Right renal pelvis (tissue), 4 donors: ENCODE results near the gene HACD4. TPM values are rescaled to one million over a fixed set of nuclear protein-coding genes. Genes with fewer than 3 reads are reported as not detected.
"Not testable (repeated sequence)": the region's sequence is repeated elsewhere in the genome, so short reads cannot be mapped to it uniquely, and the experiment has no call there.

Source experiments
- DNase-seq, 4 donors: peaks; one replicate each; pipeline ENCODE4 v3.0.0-alpha.2; 2013; ENCODE audit warnings: low read depth in 4 of 4, low spot score in 3 of 4, missing footprints in 1 of 4
- polyA plus RNA-seq, 4 donors: library from polyadenylated mRNA; unstranded; fragments of 120-200 nt; gene quantifications; one replicate each; pipeline ENCODE4 v1.2.1, GENCODE V29; 2013; ENCODE audit not compliant: insufficient read length in 4 of 4

HACD4 gene
- polyA plus RNA-seq, 4 donors, result 2.8 to 3.7 (median 3.4) TPM

DNA sequence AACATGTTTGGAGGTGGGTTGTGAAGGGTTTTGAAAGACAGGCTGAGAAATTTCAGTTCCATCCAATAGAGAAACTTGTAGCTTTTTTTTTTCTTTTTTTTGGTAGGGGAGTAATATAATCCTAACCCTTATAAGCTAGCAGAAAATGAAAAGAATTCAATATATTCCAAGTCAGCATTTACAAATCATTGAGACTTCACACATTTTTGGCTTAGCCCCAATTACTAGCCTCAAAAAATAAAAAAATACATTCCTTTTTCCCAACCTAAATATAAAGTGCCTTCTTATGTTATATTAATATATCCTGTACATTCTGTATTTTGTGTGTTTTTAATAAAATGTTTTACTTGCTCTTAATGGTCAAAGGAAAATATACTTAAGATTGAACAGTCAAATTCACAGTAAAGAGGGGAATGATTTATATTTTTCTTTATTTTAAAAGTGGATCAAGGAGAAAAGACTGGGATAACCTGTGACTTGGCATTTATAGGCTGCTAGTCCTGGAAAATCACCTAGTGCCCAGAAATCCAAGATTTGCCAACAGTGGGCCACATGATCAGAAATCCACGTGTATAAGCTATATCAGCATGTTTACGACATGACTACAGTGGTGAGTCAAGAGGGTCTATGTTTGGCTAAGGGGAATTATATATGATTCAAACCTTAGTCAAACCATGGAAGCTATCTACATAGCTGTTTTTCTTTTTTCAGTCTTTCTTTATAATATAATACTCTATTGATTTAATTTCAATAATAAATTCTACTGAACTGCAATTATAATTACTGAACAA, 14.5 kb downstream of the HACD4 start:
- no peak for DNase-seq

GRCh38 chr9:21015995-21016394, 15.4 kb downstream of the HACD4 start:
- DNase-seq, result no peak

DNA sequence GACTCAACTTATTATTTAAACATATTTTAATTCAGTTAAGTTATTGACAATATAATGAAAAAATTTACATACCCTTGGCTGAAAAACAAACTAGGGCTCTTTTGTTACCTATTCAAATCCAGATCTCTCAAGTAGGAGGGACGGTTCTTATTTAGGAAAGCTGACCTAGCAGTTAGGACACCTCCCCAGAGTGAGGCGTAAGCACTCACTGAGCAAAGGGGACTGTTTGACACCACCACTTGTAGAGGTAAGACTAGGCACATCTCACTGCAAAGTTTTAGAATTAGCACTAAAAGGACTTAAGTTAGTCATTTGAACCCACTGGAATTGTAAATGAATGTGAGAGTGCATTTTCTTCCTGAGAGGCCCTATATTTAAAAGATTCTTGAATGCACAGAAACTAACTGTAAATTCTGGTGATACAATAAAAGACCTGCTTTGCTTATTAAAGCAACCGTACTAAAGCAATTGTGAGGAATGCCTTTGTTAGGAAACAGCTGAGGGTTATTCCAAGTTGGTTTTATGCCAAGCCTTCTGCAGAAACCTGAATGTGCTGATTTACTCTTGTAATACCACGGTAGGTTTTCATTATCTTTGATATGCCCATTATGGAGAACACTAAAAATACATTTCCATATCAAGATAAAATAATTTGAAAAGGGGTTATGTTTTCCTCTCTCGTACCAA, 16.2 kb downstream of the HACD4 start:
- DNase-seq, result no peak

DNA sequence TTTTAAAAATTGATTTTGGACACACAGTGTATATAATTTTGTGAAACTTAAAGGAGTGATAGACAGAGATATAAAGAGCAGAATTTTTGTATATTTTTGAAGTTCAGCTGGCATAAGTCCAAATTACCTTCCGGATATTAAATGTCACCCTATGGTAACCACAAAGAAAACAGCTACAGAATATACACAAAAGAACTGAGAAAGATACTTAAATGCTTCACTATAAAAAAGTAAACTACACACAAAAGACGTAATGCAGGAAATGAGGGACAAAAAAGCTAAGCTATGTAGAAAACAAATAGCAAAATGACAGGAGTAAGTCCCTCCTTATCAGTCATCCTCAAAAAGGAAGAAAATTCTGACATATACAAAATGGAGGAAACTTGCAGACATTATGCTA, 29.4 kb downstream of the HACD4 start:
- no peak for DNase-seq

DNA sequence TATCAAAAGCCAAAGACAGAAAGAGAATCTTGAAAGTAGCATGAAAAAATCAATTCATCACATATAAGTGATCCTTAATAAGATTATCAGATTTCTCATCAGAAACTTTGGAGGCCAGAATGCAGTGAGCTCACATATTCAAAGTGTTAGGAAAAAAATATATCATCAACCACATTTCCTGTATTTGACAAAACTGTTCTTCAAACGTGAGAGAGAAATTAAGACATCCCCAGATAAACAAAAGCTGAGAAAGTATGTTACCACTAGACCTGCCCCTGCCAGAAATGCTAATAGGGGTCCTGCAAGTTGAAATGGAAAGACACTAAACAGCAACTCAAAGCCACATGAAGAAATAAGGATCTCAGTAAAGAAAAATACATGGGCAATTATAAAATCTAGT, 29.9 kb downstream of the HACD4 start:
- no peak for DNase-seq

DNA sequence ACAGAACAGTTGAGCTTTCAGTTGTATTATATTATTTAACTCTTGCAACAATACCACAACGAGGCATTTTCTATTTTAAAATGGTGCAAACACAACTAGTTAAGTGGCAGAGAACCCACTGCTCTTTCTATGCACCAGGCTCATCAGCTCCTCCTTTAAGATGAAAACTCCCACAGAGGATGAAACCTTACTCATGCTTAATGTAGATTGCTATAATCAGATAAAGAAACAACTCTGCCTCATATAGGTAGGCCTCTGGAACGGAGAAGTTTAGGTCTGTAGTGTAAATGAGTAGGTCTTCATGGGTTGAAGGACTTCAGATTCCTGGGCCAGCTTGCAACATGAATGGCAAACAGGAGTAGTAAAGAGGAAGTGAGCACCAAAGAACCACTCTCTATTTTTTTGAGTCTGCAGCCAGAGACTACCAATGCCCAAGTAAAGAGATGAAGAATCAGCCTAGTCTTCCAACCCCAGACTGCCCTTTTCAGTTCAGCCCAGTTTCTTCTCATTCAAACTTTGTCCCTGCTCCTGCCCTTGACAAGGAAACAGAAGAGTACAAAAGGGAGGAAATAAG, 33.9 kb downstream of the HACD4 start:
- no peak for DNase-seq

- DNase-seq, result no peak
Measured at GRCh38 chr9:20996809-20997208, 34.6 kb downstream of the HACD4 start.

DNA sequence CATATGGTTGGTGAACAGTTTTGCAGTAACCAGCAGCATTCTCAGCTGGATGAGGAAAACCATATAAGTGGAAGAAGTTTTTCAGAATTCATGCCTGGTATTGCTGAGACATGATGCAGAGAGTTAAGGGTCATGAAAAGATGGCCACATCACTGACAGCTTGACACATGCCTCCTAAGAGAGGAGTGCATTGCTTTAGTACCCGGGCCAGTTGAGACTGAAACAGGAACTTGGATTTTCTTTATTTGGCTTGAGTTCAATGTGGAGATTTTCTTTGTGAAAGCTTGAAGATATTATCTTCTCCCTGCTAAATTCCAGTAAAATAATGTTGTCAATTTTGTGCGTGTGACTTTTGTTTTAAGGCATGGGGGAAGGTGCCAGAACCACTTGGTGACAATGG, 35.8 kb downstream of the HACD4 start:
- DNase-seq, result no peak

GRCh38 chr9:20994486-20994885, 37.0 kb downstream of the HACD4 start:
- DNase-seq, result no peak

GRCh38 chr9:20990867-20991266, 40.6 kb downstream of the HACD4 start:
- no peak for DNase-seq

DNA sequence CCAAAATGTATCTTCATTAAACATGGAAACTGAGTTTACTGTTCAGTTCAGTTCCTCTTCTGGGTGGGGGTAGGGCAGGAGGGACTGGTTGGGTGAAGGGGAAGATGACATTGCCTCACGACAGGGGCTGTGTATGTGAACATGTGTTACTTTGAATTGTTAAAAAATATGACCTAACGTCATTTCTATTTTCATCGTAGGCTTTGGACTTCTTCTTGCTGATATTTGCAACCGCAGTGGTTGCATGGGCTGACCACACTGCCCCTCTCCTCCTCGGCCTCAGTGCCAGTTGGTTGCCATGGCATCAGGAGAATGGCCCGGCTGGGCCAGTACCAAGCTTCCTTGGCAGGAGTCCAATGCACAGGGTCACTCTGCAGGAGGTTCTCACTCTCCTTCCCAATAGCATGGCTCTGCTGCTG, 41.5 kb downstream of the HACD4 start:
- DNase-seq, result no peak

DNA sequence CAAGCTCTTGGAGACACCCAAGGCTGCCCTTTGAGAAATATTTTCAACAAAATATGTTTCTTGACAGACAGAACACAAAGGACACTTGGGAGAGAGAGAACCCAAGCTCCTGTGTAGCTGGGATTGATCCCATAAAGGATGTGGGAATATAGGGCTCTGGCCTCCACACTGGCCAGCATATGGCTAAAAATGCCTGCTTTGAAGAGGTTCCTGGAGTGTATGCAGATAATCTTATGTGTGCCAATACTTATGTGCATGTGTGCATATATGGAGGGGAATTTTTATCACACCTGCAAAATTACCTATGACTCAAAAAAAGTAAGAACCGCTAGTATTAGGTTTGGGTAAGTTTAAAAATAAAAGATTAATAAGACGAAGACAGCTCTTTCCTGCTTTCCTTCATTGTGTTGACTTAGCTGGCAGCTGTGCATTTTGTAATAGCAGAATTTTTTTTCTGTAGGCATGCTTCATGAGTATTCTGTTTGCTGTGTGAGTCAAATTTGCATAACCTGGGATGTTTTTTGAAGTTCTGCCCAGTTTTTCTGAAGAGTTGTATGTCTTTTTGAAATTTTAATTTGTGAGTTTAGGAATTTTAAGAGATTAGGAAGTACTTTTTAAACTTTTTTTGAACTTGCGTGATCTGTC, 42.6 kb downstream of the HACD4 start:
- DNase-seq, result no peak

GRCh38 chr9:20988061-20988460, 43.4 kb downstream of the HACD4 start:
- no peak for DNase-seq

DNA sequence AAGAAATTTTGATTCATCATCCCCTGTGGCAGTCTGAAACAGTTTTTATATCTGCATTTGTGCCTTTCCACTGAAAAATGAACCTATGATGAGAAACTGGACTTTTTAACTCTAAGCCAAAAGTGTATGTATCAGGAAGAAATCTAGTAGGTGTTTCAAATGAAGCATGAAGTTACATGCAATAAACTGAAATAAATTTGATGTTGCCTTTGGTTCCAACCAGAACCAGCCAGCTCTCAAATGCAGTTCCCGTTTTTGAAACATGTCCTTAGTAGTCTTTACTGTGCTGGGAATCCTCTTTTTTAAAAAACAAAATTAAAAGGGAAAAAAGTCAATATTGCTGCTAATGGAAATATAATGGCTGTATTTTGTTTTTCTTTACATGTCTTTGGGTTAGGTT, 43.9 kb downstream of the HACD4 start:
- DNase-seq, result no peak

DNA sequence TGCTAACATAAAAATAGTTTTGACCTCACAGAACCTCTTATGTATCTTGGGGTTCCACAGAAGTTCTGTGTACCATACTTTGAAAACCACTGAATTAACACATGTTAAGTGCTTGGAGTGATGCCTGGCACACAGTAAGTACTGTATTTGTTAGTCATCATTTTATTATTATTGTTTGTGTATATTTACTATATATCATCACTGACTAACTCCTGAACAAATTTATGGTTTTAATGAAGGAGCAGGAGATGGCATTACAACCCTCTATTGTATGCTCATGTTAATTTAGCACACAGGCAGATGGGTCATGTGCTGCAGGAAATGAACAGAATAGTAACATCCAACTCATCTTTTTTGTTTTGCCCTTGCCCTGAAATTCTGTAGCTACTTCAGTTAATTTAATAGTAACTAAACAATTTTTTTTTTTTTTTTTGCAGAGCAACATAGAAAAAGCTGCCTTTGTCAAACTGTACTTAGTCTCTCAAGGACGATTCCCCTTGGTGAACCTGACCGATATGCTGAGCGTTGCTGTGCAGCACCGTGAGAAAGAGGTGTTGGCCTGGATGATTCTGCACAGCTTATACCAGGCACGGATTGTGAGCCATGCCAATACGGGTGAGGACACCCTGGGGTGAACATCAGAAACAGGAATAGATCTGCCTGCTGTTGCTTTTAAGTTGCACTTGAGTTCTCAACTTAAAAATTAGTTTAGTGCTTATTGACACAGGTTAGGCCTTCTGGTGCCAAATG, 45.4 kb downstream of the HACD4 start:
- DNase-seq, result no peak

DNA sequence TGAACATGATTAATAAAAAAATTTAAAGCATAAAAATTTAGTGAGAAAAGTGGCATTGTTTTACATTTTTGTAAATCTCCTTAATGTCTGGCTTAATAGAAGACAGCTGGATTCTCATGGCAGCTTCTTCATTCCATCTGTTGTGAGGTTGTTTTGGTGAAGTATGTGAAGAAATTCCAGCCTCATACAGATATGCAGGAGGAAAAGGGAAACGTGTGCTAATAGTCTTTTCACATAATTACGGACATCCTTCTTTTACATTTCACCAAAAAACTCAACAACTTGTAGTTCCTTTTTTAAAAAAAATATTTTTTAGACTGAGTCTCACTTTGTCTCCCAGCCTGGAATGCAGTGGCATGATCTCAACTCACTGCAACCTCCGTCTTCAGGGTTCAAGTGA, 46.9 kb downstream of the HACD4 start:
- DNase-seq, result no peak

DNA sequence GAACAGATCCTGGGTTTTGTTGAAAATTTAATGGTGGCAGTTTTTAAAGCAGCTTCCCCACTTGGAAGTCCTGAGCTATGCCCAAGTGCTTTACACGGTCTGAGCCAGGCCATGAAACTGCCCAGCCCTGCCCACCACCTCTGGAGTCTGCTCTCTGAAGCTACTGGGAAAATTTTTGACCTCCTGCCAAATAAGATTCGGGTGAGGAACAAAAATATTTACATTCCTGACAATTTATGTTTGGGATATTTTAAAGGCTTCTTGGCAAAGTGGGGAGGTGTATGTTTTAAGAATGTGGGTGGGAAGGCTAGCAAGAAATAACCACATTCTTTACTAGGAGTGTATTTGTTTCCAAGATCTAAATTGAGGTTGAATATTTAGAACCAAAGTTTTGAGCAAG, 50.0 kb downstream of the HACD4 start:
- DNase-seq, result no peak

DNA sequence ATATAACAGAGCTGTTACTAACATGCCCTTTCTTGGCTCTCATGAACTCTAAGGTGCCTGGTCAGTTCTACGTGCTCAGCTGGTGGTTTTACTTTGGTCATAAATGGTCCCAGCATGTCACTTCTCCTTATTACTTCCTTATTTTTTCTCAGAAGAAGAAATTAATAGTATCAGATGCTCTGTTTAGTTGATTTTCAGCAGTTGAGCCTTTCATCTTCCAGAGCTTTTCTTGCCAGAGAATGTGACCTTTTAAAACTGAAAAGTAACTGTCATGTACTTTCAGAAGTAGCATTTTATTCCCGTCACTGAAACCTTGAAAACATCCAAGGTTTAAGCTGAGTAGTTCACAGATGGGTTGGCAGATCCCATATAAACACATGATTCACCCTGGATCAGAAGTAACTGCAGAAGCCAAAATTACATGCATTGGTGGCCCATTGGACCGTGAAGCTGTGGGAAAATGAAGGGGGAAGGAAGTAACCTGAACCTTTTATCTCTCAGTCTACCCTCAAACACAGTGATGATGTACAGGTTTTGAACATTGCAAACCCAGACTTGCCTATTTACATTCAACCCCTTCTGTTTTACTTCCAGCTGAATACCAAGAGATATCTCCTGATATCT, 50.5 kb downstream of the HACD4 start:
- peak in 1 of 4 donors; percentile 6 for DNase-seq

DNA sequence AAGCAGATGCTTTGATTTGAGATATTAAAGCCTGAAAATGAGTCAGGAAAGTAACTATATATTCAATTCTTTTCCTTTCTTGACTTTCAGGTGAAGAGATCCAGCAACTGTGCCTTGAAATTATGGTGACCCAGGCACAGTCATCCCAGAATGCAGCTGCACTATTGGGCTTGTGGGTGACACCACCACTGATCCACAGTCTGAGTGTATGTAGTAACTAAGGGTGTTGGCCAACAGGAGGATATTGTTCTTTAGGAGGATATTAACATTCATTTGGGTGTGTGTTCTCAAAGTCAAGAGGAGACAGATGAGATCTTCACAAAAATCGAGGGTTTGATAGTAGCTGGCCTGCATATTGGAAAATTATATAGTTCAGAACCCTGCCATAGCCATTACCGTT, 53.2 kb downstream of the HACD4 start:
- no peak for DNase-seq

DNA sequence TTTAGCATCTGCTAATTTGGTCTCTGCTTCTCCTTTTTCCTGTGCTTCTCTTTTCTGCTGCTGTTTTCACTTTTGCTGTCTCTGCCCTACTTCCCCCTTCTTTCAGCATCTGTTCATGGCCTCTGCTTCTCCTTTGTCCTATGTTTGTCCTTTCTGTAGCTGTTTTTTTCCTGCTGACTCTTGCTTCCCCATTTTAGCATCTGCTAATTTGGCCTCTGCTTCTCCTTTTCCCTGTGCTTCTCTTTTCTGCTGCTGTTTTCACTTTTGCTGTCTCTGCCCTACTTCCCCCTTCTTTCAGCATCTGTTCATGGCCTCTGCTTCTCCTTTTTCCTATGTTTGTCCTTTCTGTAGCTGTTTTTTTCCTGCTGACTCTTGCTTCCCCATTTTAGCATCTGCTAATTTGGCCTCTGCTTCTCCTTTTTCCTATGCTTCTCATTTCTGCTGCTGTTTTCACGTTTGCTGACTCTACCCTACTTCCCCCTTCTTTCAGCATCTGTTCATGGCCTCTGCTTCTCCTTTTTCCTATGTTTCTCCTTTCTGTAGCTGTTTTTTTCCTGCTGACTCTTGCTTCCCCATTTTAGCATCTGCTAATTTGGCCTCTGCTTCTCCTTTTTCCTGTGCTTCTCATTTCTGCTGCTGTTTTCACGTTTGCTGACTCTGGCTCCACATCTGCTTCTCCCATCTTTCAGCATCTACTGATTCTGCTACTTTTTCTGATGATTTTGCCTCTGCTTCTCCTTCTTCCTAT, 57.1 kb downstream of the HACD4 start:
- DNase-seq, result not testable (repeated sequence)
